Iris pigment epithelial cell (primary cell): ENCODE measurements around the gene PSMB4.

Source experiments
- DNase-seq: peaks from one replicate; pipeline ENCODE4 v3.0.0-alpha.2; 2011; ENCODE audit warnings: low read depth

The PSMB4 gene

GRCh38 chr1:151443846-151444782 lies 44.7 kb downstream of the PSMB4 start:
- DNase-seq: peak; percentile 86

GRCh38 chr1:151444783-151445177 lies 45.4 kb downstream of the PSMB4 start:
- no peak for DNase-seq

GRCh38 chr1:151447696-151448095 lies 48.3 kb downstream of the PSMB4 start:
- DNase-seq: no peak
